Measurements from ENCODE around the gene PARD3B.

Gene PARD3B

DNA sequence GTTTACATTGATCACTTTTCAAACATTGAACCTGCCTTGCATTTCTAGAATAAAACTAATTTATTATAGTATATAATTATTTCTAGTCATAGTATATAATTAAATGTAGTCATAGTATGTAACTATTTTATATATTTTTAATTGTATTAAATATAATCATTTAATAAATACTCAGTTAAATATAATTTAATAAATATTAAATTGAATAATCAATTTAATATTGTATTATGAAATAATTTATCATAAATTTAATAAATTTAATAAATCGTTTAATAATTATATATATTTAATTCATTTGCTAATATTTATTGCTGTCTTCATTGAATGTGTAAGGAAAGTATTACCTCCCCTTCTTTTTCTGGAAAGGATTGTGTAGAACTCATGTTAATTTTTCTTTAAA, 911.4 kb downstream of the PARD3B start:
- Histone ChIP-seq H3K36me3 (ENCODE audit: low read length) (no peaks in the 10 kb centered on the region), H2AFZ (ENCODE audit: low read depth, low read length, severe bottlenecking) (no peak overlapping the region), H3K4me2 (ENCODE audit: low read depth, low read length, poor library complexity, severe bottlenecking) (no peak overlapping the region), H4K20me1 (ENCODE audit: low read depth, low read length) (no peaks in the 10 kb centered on the region), H3K4me3 (ENCODE audit: insufficient read depth, low read length, poor library complexity, severe bottlenecking) (no peak overlapping the region), H3F3A (ENCODE audit: insufficient read depth) (no peaks in the 10 kb centered on the region), H3K9me2 (replicated peaks; ENCODE audit: insufficient read depth, low read length) (no peaks in the 10 kb centered on the region), H3K79me2 (ENCODE audit: insufficient read depth, low read length) (no peaks in the 10 kb centered on the region), H3K9me3 (ENCODE audit: insufficient read depth, low read length) (no peaks in the 10 kb centered on the region), H3K9ac (ENCODE audit: low read length) (no peak overlapping the region), H3K27me3 (ENCODE audit: low read length) (no peaks in the 10 kb centered on the region), H3K27ac (ENCODE audit: low read depth, low read length) (no peak overlapping the region)
- TF ChIP-seq EZH2phosphoT487 (conservative IDR thresholded peaks at IDR 0.05; ENCODE audit: low read length) = no peak
- TF ChIP-seq, protein P1, sequence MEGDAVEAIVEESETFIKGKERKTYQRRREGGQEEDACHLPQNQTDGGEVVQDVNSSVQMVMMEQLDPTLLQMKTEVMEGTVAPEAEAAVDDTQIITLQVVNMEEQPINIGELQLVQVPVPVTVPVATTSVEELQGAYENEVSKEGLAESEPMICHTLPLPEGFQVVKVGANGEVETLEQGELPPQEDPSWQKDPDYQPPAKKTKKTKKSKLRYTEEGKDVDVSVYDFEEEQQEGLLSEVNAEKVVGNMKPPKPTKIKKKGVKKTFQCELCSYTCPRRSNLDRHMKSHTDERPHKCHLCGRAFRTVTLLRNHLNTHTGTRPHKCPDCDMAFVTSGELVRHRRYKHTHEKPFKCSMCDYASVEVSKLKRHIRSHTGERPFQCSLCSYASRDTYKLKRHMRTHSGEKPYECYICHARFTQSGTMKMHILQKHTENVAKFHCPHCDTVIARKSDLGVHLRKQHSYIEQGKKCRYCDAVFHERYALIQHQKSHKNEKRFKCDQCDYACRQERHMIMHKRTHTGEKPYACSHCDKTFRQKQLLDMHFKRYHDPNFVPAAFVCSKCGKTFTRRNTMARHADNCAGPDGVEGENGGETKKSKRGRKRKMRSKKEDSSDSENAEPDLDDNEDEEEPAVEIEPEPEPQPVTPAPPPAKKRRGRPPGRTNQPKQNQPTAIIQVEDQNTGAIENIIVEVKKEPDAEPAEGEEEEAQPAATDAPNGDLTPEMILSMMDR (IDR thresholded peaks at IDR 0.05; ENCODE audit: insufficient read depth, low read length, poor library complexity, severe bottlenecking) = no peak

DNA sequence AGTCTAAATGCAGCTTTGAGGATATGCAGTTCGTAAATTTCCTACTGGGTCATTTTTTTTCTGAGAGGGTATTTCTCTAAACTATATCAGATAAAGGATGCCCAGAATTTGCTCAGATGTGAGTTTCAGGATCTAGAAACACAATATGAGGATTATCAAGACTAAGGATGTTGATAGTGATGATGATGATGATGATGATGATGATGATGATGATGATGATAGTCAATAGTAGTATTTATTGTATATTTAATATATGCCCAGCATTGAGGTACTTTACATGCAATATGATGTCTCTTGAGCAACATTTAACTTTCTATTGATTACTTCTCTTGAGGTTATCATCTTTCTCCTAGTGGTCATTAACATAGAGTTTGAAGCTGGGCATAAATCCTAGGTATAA, 914.9 kb downstream of the PARD3B start:
- Histone ChIP-seq H3F3A (ENCODE audit: insufficient read depth) (no peaks in the 10 kb centered on the region), H2AFZ (ENCODE audit: low read depth, low read length, severe bottlenecking) (no peak overlapping the region), H3K9me2 (replicated peaks; ENCODE audit: insufficient read depth, low read length) (no peaks in the 10 kb centered on the region), H3K4me2 (ENCODE audit: low read depth, low read length, poor library complexity, severe bottlenecking) (no peak overlapping the region), H4K20me1 (ENCODE audit: low read depth, low read length) (no peaks in the 10 kb centered on the region), H3K27me3 (ENCODE audit: low read length) (no peaks in the 10 kb centered on the region), H3K9me3 (ENCODE audit: insufficient read depth, low read length) (no peaks in the 10 kb centered on the region), H3K36me3 (ENCODE audit: low read length) (no peaks in the 10 kb centered on the region), H3K9ac (ENCODE audit: low read length) (no peak overlapping the region), H3K79me2 (ENCODE audit: insufficient read depth, low read length) (no peaks in the 10 kb centered on the region), H3K27ac (ENCODE audit: low read depth, low read length) (no peak overlapping the region), H3K4me3 (ENCODE audit: insufficient read depth, low read length, poor library complexity, severe bottlenecking) (no peak overlapping the region)
- TF ChIP-seq EZH2phosphoT487 (conservative IDR thresholded peaks at IDR 0.05; ENCODE audit: low read length) = no peak
- TF ChIP-seq, protein P1 (IDR thresholded peaks at IDR 0.05; ENCODE audit: insufficient read depth, low read length, poor library complexity, severe bottlenecking) = no peak

DNA sequence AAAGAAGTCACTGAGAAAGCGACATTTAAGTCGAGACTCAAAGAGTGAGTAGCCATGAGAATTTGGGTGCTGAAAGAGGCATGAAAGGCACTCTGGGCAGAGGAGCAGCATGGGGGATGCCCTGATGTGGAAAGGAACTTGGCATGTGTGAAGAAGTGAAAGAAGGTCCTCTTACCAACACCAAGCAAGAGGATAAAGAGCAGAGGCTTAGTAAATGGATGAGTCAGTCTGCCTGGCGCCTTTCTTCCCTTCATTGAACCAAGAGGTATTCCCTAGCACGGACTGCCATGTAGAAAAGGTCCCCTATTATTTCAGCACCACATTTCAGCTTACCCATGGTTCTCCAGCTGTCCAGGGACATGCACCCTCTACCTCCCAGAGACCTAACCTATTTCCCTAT, 915.9 kb downstream of the PARD3B start:
- no peaks in the 10 kb centered on the region for H3K79me2 ChIP-seq (ENCODE audit: insufficient read depth, low read length)

More for the DNA sequence above, 915.9 kb downstream of the PARD3B start:
- H3K4me2 ChIP-seq (ENCODE audit: low read depth, low read length, poor library complexity, severe bottlenecking) = no peak overlapping the region
- H3K9me3 ChIP-seq (ENCODE audit: insufficient read depth, low read length) = no peaks in the 10 kb centered on the region
- H3K27ac ChIP-seq (ENCODE audit: low read depth, low read length) = no peak overlapping the region
- TF ChIP-seq EZH2phosphoT487 (conservative IDR thresholded peaks at IDR 0.05; ENCODE audit: low read length) = no peak
- TF ChIP-seq, protein P1 (IDR thresholded peaks at IDR 0.05; ENCODE audit: insufficient read depth, low read length, poor library complexity, severe bottlenecking) = no peak
- H3K9me2 ChIP-seq (replicated peaks; ENCODE audit: insufficient read depth, low read length) = no peaks in the 10 kb centered on the region
- H4K20me1 ChIP-seq (ENCODE audit: low read depth, low read length) = no peaks in the 10 kb centered on the region
- no peak overlapping the region for H3K9ac ChIP-seq (ENCODE audit: low read length)
- H3F3A ChIP-seq (ENCODE audit: insufficient read depth) = no peaks in the 10 kb centered on the region
- H3K27me3 ChIP-seq (ENCODE audit: low read length) = no peaks in the 10 kb centered on the region
- H2AFZ ChIP-seq (ENCODE audit: low read depth, low read length, severe bottlenecking) = no peak overlapping the region
- no peaks in the 10 kb centered on the region for H3K36me3 ChIP-seq (ENCODE audit: low read length)
- H3K4me3 ChIP-seq (ENCODE audit: insufficient read depth, low read length, poor library complexity, severe bottlenecking) = no peak overlapping the region

Measured in SU-DHL-6 (cell line).